IMR-90 (cell line): Measurements from ENCODE around the gene RNF31. TPM values are rescaled to one million over a fixed set of nuclear protein-coding genes. Genes with fewer than 3 reads are reported as not detected.

ENCODE experiments used
- ATAC-seq: fragments of 200-7000 bp; cut with Tn5 transposase; 2 replicates; pipeline ENCODE4 v1.9.1; 2020; ENCODE audit warnings: low read depth, mild to moderate bottlenecking, moderate library complexity
- BruUV-seq: library from RNA; stranded (reverse); fragments of 400-500 nt; replicated peaks from 2 replicates; lab custom pipeline; 2021; lab: Mats Ljungman, UMichigan
- CTCF ChIA-PET: fragments of 300-600 bp; formaldehyde crosslinking; extraction: SDS; loops from one replicate; lab custom pipeline; 2021; ENCODE audit warnings: antibody characterized with exemption; lab: Yijun Ruan, JAX
- POLR2A ChIA-PET: fragments of 300-600 bp; sonication (Branson Sonifier 250); formaldehyde crosslinking; loops from one replicate; lab custom pipeline; 2022; ENCODE audit warnings: antibody characterized with exemption; ENCODE audit not compliant: unreplicated experiment; lab: Charles Lee
- DNase-seq: peaks from one replicate; pipeline ENCODE4 v3.0.0; 2013
- H2AFZ ChIP-seq: replicated peaks from 2 replicates; pipeline ENCODE3; 2013; ENCODE audit warnings: low read length, mild to moderate bottlenecking; ENCODE audit not compliant: poor library complexity
- H2AK5ac ChIP-seq: 2 replicates; pipeline ENCODE4 v1.6.1; 2013; ENCODE audit warnings: low read depth, low read length, inconsistent platforms
- H2AK9ac ChIP-seq: replicated peaks from 2 replicates; pipeline ENCODE3; 2013; ENCODE audit warnings: mild to moderate bottlenecking, low read depth, low read length, moderate library complexity; ENCODE audit not compliant: poor library complexity
- H2BK120ac ChIP-seq: 2 replicates; pipeline ENCODE4 v1.6.1; 2013; ENCODE audit warnings: low read depth, low read length, inconsistent platforms
- H2BK15ac ChIP-seq: 3 replicates; pipeline ENCODE4 v1.6.1; 2013; ENCODE audit warnings: low read depth, low read length, inconsistent platforms
- H2BK20ac ChIP-seq: 2 replicates; pipeline ENCODE4 v1.6.1; 2013; ENCODE audit warnings: low read depth, mild to moderate bottlenecking, inconsistent platforms, low read length, moderate library complexity
- H2BK5ac ChIP-seq: 2 replicates; pipeline ENCODE4 v1.6.1; 2013; ENCODE audit warnings: mild to moderate bottlenecking, low read depth, low read length, inconsistent platforms; ENCODE audit not compliant: poor library complexity, severe bottlenecking
- H3K14ac ChIP-seq: replicated peaks from 2 replicates; pipeline ENCODE4 v1.6.1; 2013; ENCODE audit warnings: low read depth, low read length, inconsistent platforms
- H3K18ac ChIP-seq: 2 replicates; pipeline ENCODE4 v1.6.1; 2013; ENCODE audit warnings: low read depth, low read length, control low read depth
- H3K23ac ChIP-seq: 2 replicates; pipeline ENCODE4 v1.6.1; 2013; ENCODE audit warnings: low read depth, low read length, inconsistent platforms
- H3K27ac ChIP-seq: 2 replicates; pipeline ENCODE4 v1.5.1; 2013; ENCODE audit warnings: mild to moderate bottlenecking, control low read depth, low read length; ENCODE audit not compliant: insufficient read depth
- H3K27me3 ChIP-seq: 2 replicates; pipeline ENCODE4 v1.6.1; 2013; ENCODE audit warnings: low read length; ENCODE audit not compliant: control insufficient read depth, insufficient read depth
- H3K36me3 ChIP-seq: 2 replicates; pipeline ENCODE4 v1.6.1; 2013; ENCODE audit warnings: low read length, mixed read lengths; ENCODE audit not compliant: control insufficient read depth, insufficient read depth
- H3K4ac ChIP-seq: 2 replicates; pipeline ENCODE4 v1.6.1; 2013; ENCODE audit warnings: low read depth, low read length, inconsistent platforms
- H3K4me1 ChIP-seq: 2 replicates; pipeline ENCODE4 v1.6.1; 2013; ENCODE audit warnings: low read length, mixed read lengths; ENCODE audit not compliant: control insufficient read depth, insufficient read depth
- H3K4me2 ChIP-seq: 2 replicates; pipeline ENCODE4 v1.6.1; 2013; ENCODE audit warnings: low read depth, mild to moderate bottlenecking, control low read depth, low read length, moderate library complexity
- H3K4me3 ChIP-seq: 2 replicates; pipeline ENCODE4 v1.5.1; 2013; ENCODE audit warnings: low read depth, mild to moderate bottlenecking, control low read depth, low read length, moderate library complexity; ENCODE audit not compliant: insufficient read depth
- H3K56ac ChIP-seq: 2 replicates; pipeline ENCODE4 v1.6.1; 2013; ENCODE audit warnings: low read length, inconsistent platforms; ENCODE audit not compliant: insufficient read depth; ENCODE audit errors: extremely low read depth
- H3K79me1 ChIP-seq, 2 experiments: 2 replicates each; pipeline ENCODE4 v1.6.1; 2013; ENCODE audit warnings: low read length in 2 of 2, inconsistent platforms in 1 of 2, low read depth in 1 of 2
- H3K9ac ChIP-seq: 2 replicates; pipeline ENCODE4 v1.6.1; 2013; ENCODE audit warnings: low read depth, low read length, control low read depth
- H3K9me1 ChIP-seq: 2 replicates; pipeline ENCODE4 v1.6.1; 2013; ENCODE audit warnings: low read length, inconsistent platforms; ENCODE audit not compliant: insufficient read depth
- H3K9me3 ChIP-seq: 2 replicates; pipeline ENCODE4 v1.6.1; 2013; ENCODE audit warnings: low read length; ENCODE audit not compliant: control insufficient read depth, insufficient read depth
- H4K20me1 ChIP-seq: 2 replicates; pipeline ENCODE4 v1.6.1; 2013; ENCODE audit warnings: low read length, inconsistent platforms; ENCODE audit not compliant: insufficient read depth
- H4K5ac ChIP-seq: 2 replicates; pipeline ENCODE4 v1.6.1; 2013; ENCODE audit warnings: mild to moderate bottlenecking, low read depth, low read length, control low read depth
- H4K8ac ChIP-seq, 2 experiments: 2 replicates each; pipeline ENCODE4 v1.6.1; 2013; ENCODE audit warnings: low read depth in 2 of 2, low read length in 2 of 2, control low read depth in 1 of 2, inconsistent platforms in 1 of 2
- H4K91ac ChIP-seq: 2 replicates; pipeline ENCODE4 v1.6.1; 2013; ENCODE audit warnings: low read depth, low read length, inconsistent platforms; ENCODE audit not compliant: insufficient read depth
- BHLHE40 ChIP-seq: fragments of 150-350 bp; IDR thresholded peaks from 2 replicates; pipeline ENCODE4 v1.6.1; 2016; ENCODE audit warnings: mild to moderate bottlenecking, low read depth, low read length
- CEBPB ChIP-seq: IDR thresholded peaks from 2 replicates; pipeline ENCODE4 v1.6.1; 2012; ENCODE audit warnings: low read depth, low read length, improper control_type of control experiment
- CTCF ChIP-seq: conservative IDR thresholded peaks from 2 replicates; pipeline ENCODE4 v1.5.1; 2012; ENCODE audit warnings: mild to moderate bottlenecking, low read depth, low read length, improper control_type of control experiment
- ELK1 ChIP-seq: fragments of 150-350 bp; IDR thresholded peaks from 2 replicates; pipeline ENCODE4 v1.6.1; 2016; ENCODE audit warnings: low read depth, mild to moderate bottlenecking, low read length, moderate library complexity, borderline replicate concordance
- FOS ChIP-seq: fragments of 150-350 bp; IDR thresholded peaks from 2 replicates; pipeline ENCODE4 v1.6.1; 2016; ENCODE audit warnings: low read depth, low read length
- MAFK ChIP-seq: IDR thresholded peaks from 2 replicates; pipeline ENCODE4 v1.6.1; 2012; ENCODE audit warnings: low read depth, low read length, improper control_type of control experiment
- MAZ ChIP-seq: IDR thresholded peaks from 2 replicates; pipeline ENCODE4 v1.6.1; 2012; ENCODE audit warnings: low read depth, mild to moderate bottlenecking, low read length, improper control_type of control experiment, moderate library complexity, borderline replicate concordance
- MXI1 ChIP-seq: IDR thresholded peaks from 2 replicates; pipeline ENCODE4 v1.6.1; 2012; ENCODE audit warnings: low read depth, mild to moderate bottlenecking, low read length, moderate library complexity, borderline replicate concordance
- NFE2L2 ChIP-seq: fragments of 150-350 bp; IDR thresholded peaks from 2 replicates; pipeline ENCODE4 v1.6.1; 2016; ENCODE audit warnings: low read depth, mild to moderate bottlenecking, low read length
- POLR2A ChIP-seq: IDR thresholded peaks from 2 replicates; pipeline ENCODE4 v1.6.1; 2012; ENCODE audit warnings: mild to moderate bottlenecking, low read depth, low read length
- RAD21 ChIP-seq: IDR thresholded peaks from 2 replicates; pipeline ENCODE4 v1.6.1; 2012; ENCODE audit warnings: low read length, improper control_type of control experiment
- RFX5 ChIP-seq: IDR thresholded peaks from 2 replicates; pipeline ENCODE4 v1.8.0; 2012; ENCODE audit warnings: low read depth, mild to moderate bottlenecking, low read length, moderate library complexity
- USF2 ChIP-seq: fragments of 150-350 bp; IDR thresholded peaks from 2 replicates; pipeline ENCODE4 v1.6.1; 2017; ENCODE audit warnings: mild to moderate bottlenecking, antibody characterized with exemption, low read length, low read depth
- WGBS, 2 experiments: methylation state at CpG; one replicate each; pipeline versions ENCODE4 v1.1.5 to v1.1.7; 2013; ENCODE audit warnings: missing lambda C conversion rate in 2 of 2; ENCODE audit not compliant: insufficient read length in 1 of 2; ENCODE audit errors: extremely low coverage in 2 of 2; 5-methylcytosine and 5-hydroxymethylcytosine counted together
- dilution Hi-C: fragments of 300-500 bp; cut with HindIII; formaldehyde crosslinking; loops from one replicate; pipeline ENCODE4 v1.14.3; 2018; ENCODE audit warnings: low sequenced_read_pairs; ENCODE audit not compliant: unreplicated experiment
- in situ Hi-C: fragments of 300-500 bp; cut with MboI; formaldehyde crosslinking; loops from 3 replicates; pipeline ENCODE4 v1.14.3; 2019; ENCODE audit warnings: low sequenced_read_pairs, inconsistent platforms, mixed read lengths
- intact Hi-C: fragments of 100-400 bp; cut with micrococcal nuclease; formaldehyde crosslinking; loops from 2 replicates; pipeline ENCODE4 v1.10.0; 2022
- polyA plus RNA-seq, 3 experiments: library from polyadenylated mRNA; depleted of rRNA; stranded (reverse); fragments of >200 nt; gene quantifications; 2 replicates each; pipeline ENCODE4 v1.2.3, GENCODE V29; 2012; ENCODE audit warnings: low replicate concordance in 1 of 3
- total RNA-seq: library from RNA; depleted of rRNA; stranded (reverse); fragments of >200 nt; gene quantifications from 2 replicates; pipeline ENCODE4 v1.2.3, GENCODE V29; 2012

Gene RNF31
- total and polyA plus RNA-seq, 2 of the 4 experiments (the other 2 are of a cell fraction), result 31.6 to 37.5 TPM

DNA sequence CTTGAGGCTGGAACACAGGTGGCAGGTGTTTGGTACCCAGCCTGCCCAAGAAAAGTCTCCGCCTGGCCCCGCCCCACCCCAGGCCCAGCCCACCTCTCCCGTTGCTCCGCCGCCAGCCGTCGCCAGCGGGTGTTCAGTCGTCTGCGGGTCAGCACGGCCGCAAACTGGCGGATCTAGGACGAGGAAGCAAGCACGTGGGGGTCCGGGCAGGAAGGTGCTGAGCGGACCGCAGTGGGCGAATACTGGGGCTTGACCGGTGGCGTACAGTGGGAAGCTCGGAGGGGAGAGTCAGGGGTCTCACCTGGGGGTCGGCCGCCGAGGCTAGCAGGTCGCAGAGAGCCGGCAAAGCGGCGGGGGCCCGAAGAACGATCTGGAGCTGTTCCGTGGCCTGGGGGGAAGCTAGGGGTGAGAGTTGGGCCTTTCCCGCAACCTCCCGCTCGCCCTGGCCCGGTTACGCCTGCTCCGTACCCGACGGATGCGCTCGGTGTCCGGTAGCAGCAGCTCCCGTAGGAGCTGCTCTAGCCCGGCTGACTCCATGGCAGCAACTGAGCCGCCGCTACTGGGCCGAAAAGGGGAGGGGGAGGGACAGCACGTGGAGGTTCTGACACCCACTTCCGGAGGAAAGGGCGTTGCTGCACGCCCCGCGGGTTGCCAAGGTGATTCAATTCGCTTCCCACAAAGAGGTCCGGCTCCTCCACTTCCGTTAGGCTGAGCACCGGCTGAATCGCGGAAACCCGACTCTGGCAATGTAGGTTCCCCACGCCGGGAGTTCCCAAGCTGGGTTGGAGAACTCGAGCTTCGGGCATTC lies 41.2 kb downstream of the RNF31 start, which contains the start of gene IPO4:
IPO4 (minus strand) TSS at position 566 of the 808 bp plus-strand sequence; CDS start at position 537, 29 bp downstream.
- Histone ChIP-seq H3K27ac (peak within 1 kb of the TSS; percentile 48; the same call in 1 of the 2 replicates), H2AK5ac (peak within 1 kb of the TSS; percentile 73), H2BK120ac (no peak within 1 kb of the TSS), H2BK5ac (peak within 1 kb of the TSS; percentile 38), H3K79me1 (peaks cover 21 to 67% of the 10 kb centered on the region in 2 experiments), H4K8ac (peak within 1 kb of the TSS; percentile 6 to 89; a peak in 2 of 4 replicates), H3K23ac (peak within 1 kb of the TSS; percentile 74; the same call in 1 of the 2 replicates), H3K4ac (peak within 1 kb of the TSS; percentile 62), H2AK9ac (peak within 1 kb of the TSS; percentile 99), H4K20me1 (no peaks in the 10 kb centered on the region), H3K4me2 (peak within 1 kb of the TSS; percentile 78), H3K9ac (peak within 1 kb of the TSS; percentile 61), H3K27me3 (no peaks in the 10 kb centered on the region), H3K4me3 (peak within 1 kb of the TSS; percentile 53), H3K36me3 (peaks cover 52% of the 10 kb centered on the region), H3K18ac (no peak within 1 kb of the TSS), H4K91ac (peak within 1 kb of the TSS; percentile 53), H2AFZ (peak within 1 kb of the TSS; percentile 96), H3K9me3 (no peaks in the 10 kb centered on the region), H3K14ac (peak within 1 kb of the TSS; percentile 51), H2BK15ac (no peak within 1 kb of the TSS), H3K4me1 (peaks cover 4% of the 10 kb centered on the region), H4K5ac (0 out of 2 replicates have a peak within 1 kb of the TSS, but pooled peaks have one; percentile 15), H3K56ac (0 out of 2 replicates have a peak within 1 kb of the TSS, but pooled peaks have one; percentile 11), H2BK20ac (no peak within 1 kb of the TSS), H3K9me1 (peaks cover 18% of the 10 kb centered on the region)
- intact Hi-C loops (no loop called here), in situ Hi-C loops (no loop called here), dilution Hi-C loops (no loop called here)
- BruUV-seq, result no TSS peak
- DNase-seq, result peak; percentile 98
- peak; percentile 96 for ATAC-seq
- 0% methylated on average over 24 of the region's 65 CpGs; no CpG with 5 or more reads in 1 of the 2 experiments for WGBS, 2 experiments
- CTCF ChIA-PET, result interaction anchor here (0.6 to 1.3 kb wide), 2 partner anchors 12 to 109 kb away, joined by 3 to 4 read pairs; no protein-coding TSS in a partner anchor
- POLR2A ChIA-PET, result interaction anchor here (0.6 kb wide), 2 partner anchors 8 to 109 kb away, joined by 3 read pairs; no protein-coding TSS in a partner anchor
- peak; percentile 89 for TF ChIP-seq MAZ
- no peak for TF ChIP-seq RFX5
- no peak for TF ChIP-seq FOS
- peak; percentile 80; the same call in 1 of the 2 replicates for TF ChIP-seq ELK1
- TF ChIP-seq RAD21, result peak; percentile 26; the same call in 1 of the 2 replicates
- peak; percentile 100 for TF ChIP-seq MXI1
- peak; percentile 90 for TF ChIP-seq POLR2A
- peak; percentile 92 for TF ChIP-seq USF2
- no peak for TF ChIP-seq CTCF
- peak; percentile 95 for TF ChIP-seq BHLHE40
- peak; percentile 26; the same call in 1 of the 2 replicates for TF ChIP-seq CEBPB
- TF ChIP-seq MAFK, result no peak
- TF ChIP-seq NFE2L2, result 0 out of 2 replicates have a peak, but pooled peaks have one; percentile 23
